GM13976 (cell line): ENCODE measurements around the gene LBHD2.

Source experiments
- DNase-seq: peaks from one replicate; pipeline ENCODE4 v3.0.0; 2012; ENCODE audit warnings: low spot score
- CTCF ChIP-seq: IDR thresholded peaks from 2 replicates; pipeline ENCODE4 v1.5.1; 2012; ENCODE audit warnings: borderline replicate concordance, mild to moderate bottlenecking; ENCODE audit not compliant: insufficient read depth; ENCODE audit errors: extremely low read depth, missing control alignments, control extremely low read depth
- in situ Hi-C: fragments of 300-500 bp; cut with MboI; formaldehyde crosslinking; loops from one replicate; pipeline ENCODE4 v1.12.0; 2022; ENCODE audit warnings: low sequenced_read_pairs, mixed read lengths, inconsistent platforms; ENCODE audit not compliant: unreplicated experiment

The LBHD2 gene

GRCh38 chr14:103136388-103137271, 52.6 kb downstream of the LBHD2 start:
- in situ Hi-C loops, result no loop called here
- no peak for DNase-seq
- no peak for TF ChIP-seq CTCF

GRCh38 chr14:103137689-103138300, 53.8 kb downstream of the LBHD2 start:
- TF ChIP-seq CTCF, result no peak
- DNase-seq, result no peak
- in situ Hi-C loops, result no loop called here

- in situ Hi-C loops, result no loop called here
- TF ChIP-seq CTCF, result no peak
- DNase-seq, result no peak
Observed at GRCh38 chr14:103138301-103139131, 54.5 kb downstream of the LBHD2 start.

GRCh38 chr14:103139132-103140025, 55.4 kb downstream of the LBHD2 start:
- no peak for TF ChIP-seq CTCF
- in situ Hi-C loops, result no loop called here
- no peak for DNase-seq
